ENCODE data around the gene ZNG1E.
"Not testable (repeated sequence)": the region's sequence is repeated elsewhere in the genome, so short reads cannot be mapped to it uniquely, and the experiment has no call there.

The ZNG1E gene

DNA sequence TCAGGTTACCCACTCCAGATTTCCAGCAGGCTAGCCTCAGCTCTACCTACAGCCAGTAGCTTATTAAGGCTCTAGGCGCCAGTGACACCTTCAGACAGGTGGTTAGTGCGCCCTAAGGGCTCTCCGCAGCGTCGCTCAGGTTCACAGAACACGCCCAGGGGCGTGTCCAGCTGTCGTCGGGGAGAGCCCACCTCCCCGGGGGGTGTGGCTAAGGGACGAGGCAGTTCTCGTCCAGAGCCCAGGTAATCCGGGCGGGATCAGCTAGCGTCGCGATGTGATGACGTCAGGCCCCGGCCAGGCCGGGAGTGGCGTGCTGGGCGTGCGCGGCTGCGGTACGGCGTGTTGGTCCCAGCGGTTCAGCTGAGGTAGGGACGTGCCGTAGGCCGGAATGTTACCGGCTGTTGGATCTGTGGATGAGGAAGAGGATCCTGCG is at the start of gene ZNG1E:
TSS of gene ZNG1E (plus strand) at position 340 of the 433 bp plus-strand sequence. CDS start at position 389, 49 bp downstream.
- not testable (repeated sequence) for DNase-seq

DNA sequence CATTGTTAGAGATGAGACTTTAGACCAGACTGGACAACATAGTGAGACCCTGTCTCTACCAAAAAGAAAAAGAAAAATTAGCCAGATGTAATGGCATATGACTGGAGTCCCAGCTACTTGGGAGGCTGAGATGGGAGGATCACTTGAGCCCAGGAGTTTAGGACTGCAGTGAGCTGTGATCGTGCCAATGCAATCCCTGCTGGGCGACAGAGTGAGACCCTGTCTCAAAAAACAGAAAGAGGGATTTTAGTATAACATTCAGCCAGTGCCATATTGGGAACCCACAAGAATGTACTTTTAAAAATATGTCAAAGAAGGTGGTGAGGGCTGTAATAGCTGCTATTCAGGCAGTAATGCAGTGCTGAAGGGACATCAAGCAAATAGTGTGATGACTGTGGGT is 2.1 kb upstream of the ZNG1E start:
- not testable (repeated sequence) for DNase-seq

DNA sequence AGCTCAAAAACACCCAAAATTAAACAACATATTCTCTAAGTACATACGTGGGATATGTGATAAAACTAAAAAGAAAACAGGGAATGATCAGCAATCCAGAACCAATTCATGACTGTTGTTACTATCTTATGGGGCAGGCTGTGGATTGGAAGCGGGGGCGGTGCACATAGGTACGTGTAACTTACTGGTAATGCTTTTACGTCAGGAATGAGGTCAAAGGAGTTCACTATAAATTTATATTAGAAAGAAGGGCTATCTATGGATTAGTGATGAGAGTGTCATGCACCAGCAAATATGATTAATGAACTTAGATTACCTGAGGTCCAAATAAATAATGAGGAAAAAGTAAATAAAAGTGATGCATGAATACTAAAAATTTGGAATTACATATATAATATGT is 710 bp upstream of the ZNG1E start:
- DNase-seq: not testable (repeated sequence)

DNA sequence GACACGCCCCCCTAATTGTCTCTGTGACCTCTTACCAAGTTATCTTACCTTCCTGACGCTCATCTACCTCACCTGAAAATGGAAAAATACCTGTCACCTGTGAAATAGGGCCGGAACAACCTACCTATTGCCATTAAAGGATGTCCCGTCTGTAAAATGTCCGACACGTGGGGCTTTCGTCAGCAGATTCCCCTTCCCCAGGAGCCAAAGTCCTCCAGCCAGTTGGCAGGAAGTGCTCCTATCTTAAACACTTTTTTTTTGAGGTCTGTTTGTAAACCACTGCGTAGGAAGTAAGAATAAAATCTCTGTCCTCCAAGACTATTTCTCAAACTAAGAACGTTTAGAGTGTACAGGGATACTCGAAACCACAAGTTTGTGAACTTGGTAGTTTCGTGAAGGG is 661 bp downstream of the ZNG1E start:
- DNase-seq: not testable (repeated sequence)

DNA sequence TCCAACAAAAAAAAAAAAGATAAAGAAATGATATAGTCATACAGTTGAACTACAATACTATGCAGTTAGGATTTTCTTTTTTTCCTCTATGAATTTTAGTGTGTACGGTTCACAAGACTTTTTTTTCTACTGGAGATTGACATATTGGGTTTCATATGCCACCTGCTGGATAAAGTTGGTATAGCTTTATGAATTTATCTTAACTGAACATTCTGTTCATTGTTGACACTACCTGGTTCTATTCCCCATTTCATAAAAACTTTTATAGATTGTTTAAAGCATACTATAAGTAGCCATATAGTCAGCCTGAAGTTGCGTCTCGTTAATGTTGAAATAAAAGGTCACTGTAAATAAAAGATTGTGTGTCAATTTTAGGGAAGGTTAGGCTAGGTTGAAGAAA is 2.8 kb downstream of the ZNG1E start:
- not testable (repeated sequence) for DNase-seq

DNA sequence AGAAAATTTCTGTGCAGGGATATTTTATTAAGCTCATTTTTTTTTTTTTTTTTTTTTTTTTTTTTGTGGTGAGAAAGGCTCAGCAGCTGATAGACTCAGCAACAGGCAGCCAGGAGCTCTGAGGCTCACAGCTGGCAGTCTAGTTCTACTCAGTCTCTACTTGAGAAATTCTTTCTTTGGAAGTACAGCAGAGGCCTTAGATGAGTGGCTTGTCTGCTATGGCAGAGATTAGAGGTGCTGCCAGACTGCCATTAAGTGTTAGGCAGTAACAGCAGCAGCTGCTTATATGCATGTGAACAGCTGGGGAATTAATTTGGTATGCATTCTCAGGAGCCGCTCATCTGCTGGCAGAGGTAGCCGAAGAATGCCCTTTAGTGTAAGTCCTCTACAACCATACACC is 27.8 kb downstream of the ZNG1E start:
- not testable (repeated sequence) for DNase-seq

DNA sequence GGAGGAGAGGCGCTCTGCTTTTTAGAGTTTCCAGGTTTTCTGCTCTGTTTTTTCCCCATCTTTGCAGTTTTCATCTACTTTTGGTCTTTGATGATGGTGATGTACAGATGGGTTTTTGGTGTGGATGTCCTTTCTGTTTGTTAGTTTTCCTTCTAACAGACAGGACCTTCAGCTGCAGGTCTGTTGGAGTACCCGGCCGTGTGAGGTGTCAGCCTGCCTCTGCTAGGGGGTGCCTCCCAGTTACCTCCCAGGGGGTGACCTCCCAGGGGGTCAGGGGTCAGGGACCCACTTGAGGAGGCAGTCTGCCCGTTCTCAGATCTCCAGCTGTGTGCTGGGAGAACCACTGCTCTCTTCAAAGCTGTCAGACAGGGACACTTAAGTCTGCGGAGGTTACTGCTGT is 38.7 kb downstream of the ZNG1E start:
- not testable (repeated sequence) for DNase-seq

DNA sequence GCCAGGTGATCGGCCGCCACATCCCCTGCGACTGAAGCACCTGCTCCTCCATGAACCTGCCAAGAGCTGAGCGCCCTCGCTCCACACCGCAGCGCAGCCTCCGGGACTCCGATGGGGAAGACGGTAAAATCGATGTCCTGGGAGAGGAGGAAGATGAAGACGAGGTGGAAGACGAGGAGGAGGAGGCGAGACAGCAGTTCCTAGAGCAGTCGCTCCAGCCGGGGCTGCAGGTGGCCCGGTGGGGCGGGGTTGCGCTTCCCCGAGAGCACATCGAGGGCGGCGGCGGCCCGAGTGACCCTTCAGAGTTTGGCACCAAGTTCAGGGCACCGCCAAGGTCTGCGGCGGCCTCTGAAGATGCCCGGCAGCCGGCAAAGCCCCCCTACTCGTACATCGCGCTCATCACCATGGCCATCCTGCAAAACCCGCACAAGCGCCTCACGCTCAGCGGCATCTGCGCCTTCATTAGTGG is 61.4 kb downstream of the ZNG1E start, which contains the start of gene FOXD4L4:
TSS of gene FOXD4L4 (plus strand) at position 51 of the 469 bp plus-strand sequence. CDS start at position 51, 0 bp downstream.
- not testable (repeated sequence) for DNase-seq

DNA sequence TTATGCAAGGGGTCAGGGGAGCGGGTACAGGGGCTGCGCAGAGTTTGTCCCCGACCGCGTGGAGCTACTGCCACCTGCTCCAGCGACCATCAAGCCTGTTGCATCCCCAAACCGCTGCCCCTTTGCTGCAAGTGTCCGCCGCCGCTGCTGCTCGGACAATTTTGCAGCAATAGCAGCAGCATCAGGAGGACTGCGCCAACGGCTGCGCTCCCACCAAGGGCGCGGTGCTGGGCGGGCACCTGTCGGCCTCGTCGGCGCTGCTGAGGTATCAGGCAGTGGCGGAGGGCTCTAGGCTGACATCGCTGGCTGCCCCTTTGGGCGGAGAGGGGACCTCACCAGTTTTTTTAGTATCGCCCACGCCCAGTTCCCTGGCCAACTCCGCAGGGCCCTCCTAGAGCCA is 62.4 kb downstream of the ZNG1E start:
- DNase-seq: not testable (repeated sequence)

Measured in NCI-H526 treated with DMSO at 0.1 percent for 48 hours (cell line).